NCI-H187 (cell line): ENCODE results near the gene DESI2.
"Not testable (repeated sequence)": the region's sequence is repeated elsewhere in the genome, so short reads cannot be mapped to it uniquely, and the experiment has no call there.

Source experiments
- DNase-seq, 2 experiments: peaks; one replicate each; lab custom pipeline; 2025; lab: John Stamatoyannopoulos, UW

The DESI2 gene

GRCh38 chr1:244705261-244706234 is 52.6 kb downstream of the DESI2 start:
- no peak for DNase-seq

GRCh38 chr1:244709076-244709475 is 56.1 kb downstream of the DESI2 start:
- DNase-seq = no peak

- DNase-seq = no peak
Observed at GRCh38 chr1:244709476-244710368, 56.8 kb downstream of the DESI2 start.

GRCh38 chr1:244710474-244711062 is 57.6 kb downstream of the DESI2 start:
- DNase-seq = no peak

- DNase-seq = no peak
Observed at GRCh38 chr1:244712669-244713068, 59.7 kb downstream of the DESI2 start.

- no peak for DNase-seq
Observed at GRCh38 chr1:244713332-244713731, 60.4 kb downstream of the DESI2 start.

GRCh38 chr1:244727871-244728474 is 75.0 kb downstream of the DESI2 start:
- no peak for DNase-seq

GRCh38 chr1:244730153-244730933 is 77.4 kb downstream of the DESI2 start:
- DNase-seq = no peak

GRCh38 chr1:244730934-244731434 is 78.1 kb downstream of the DESI2 start:
- no peak for DNase-seq

GRCh38 chr1:244731651-244732050 is 78.7 kb downstream of the DESI2 start:
- DNase-seq = no peak

GRCh38 chr1:244732851-244733450 is 80.0 kb downstream of the DESI2 start:
- no peak for DNase-seq

GRCh38 chr1:244735404-244735803 is 82.5 kb downstream of the DESI2 start:
- DNase-seq = no peak

- DNase-seq = no peak
Observed at GRCh38 chr1:244735876-244736561, 83.1 kb downstream of the DESI2 start.

GRCh38 chr1:244739140-244739539 is 86.2 kb downstream of the DESI2 start:
- DNase-seq = not testable (repeated sequence)

GRCh38 chr1:244740027-244740617 is 87.2 kb downstream of the DESI2 start:
- not testable (repeated sequence) for DNase-seq

GRCh38 chr1:244741692-244742091 is 88.8 kb downstream of the DESI2 start:
- no peak for DNase-seq

GRCh38 chr1:244749230-244750016 is 96.5 kb downstream of the DESI2 start:
- DNase-seq = no peak

- no peak for DNase-seq
Observed at GRCh38 chr1:244751271-244751895, 98.5 kb downstream of the DESI2 start.
